IPS DF 19.7 (cell line): ENCODE results near the gene ARID1B.

Source experiments
- DNase-seq: peaks from one replicate; pipeline ENCODE4 v3.0.0-alpha.2; 2013; ENCODE audit warnings: low read depth, low spot score

ARID1B gene

GRCh38 chr6:156902782-156903181 is 125.6 kb downstream of the ARID1B start:
- no peak for DNase-seq

GRCh38 chr6:156904176-156904967 is 127.2 kb downstream of the ARID1B start:
- DNase-seq = no peak

DNA sequence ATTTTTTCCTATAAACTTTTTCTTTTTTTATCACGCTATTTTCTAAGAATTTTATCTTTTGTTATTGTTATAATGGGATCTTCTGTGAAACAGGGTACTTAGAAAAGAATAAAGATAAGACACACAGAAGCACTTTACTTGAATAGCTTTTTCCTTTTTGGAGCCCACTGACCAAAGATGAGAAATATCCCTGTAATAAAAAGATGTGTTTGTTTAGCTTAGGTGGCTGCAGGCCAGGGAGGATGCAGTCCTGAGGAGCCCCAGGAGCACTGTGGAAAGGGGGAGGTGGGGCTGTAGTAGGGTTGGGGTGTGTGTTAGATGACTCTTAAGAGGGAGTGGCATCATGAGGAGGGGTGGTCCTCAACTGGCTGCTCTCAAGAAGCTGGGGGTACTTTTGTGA is 128.6 kb downstream of the ARID1B start:
- no peak for DNase-seq

DNA sequence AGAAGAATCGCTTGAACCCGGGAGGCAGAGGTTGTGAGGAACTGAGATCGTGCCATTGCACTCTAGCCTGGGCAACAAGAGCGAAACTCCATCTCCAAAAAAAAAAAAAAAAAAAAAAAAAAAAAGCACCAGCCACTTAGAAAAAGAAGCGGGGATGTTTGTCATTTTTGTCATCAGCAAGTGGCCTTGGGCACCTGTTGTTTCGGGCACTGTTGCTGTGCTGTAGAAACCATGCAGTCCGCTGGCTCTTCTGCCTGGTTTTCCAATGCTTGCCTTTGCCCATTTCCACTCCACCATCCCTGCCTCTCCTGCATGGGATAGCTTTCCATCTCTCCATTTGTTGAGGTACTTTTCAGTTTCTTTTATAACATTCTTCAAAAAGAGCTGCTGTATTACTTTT is 129.3 kb downstream of the ARID1B start:
- DNase-seq = no peak

DNA sequence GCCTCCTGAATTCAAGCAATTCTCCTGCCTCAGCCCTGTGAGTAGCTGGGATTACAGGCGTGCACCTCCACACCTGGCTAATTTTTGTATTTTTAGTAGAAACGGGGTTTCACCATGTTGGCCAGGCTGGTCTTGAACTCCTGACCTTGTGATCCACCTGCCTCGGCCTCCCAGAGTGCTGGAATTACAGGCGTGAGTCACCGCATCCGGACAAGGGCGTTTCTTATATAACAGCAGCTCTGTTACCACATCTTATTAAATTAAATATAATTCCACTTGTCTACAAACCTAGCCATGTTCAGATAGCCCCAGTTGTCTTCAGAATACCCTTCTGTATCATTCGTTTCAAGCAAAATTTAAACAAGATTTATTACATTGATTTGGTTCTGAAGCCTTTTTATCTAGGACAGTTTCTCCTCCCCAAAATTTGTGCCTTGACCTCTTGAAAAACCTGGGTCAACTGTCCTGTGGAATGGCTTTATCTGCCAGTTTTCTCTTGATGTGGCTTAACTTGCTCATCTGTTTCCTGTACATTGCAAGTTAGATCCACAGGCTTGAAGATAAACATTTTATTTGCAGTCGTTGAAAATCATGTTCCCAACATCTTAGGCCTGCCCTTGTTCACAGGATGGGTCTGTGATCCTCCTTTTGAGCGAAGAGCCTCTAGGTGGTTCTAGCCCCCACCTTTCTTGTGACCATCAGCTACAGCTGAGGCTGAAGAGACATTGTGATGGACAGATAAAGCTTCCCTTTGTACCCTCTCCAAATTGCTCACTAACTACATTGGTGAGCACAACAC is 132.2 kb downstream of the ARID1B start:
- no peak for DNase-seq

GRCh38 chr6:156910011-156910334 is 132.8 kb downstream of the ARID1B start:
- no peak for DNase-seq

DNA sequence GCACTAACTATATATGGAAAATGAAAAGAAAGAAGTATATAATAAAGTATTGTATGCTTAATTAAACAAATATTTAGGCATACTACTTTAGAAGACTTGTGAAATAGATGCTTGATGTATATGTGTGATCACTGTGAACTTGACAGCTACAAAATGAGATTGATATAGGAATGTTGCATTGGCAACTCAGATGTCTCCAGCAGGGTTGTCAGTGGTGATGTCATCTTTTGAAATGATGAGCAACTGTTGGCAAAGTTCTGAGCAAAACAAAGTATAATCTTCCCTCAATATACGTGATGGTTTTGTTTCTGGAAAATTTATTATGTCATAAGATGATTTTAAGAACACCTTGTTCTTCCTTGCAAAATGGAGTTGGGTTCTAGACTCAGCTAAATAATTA is 133.8 kb downstream of the ARID1B start:
- no peak for DNase-seq

GRCh38 chr6:156911581-156911980 is 134.4 kb downstream of the ARID1B start:
- no peak for DNase-seq

DNA sequence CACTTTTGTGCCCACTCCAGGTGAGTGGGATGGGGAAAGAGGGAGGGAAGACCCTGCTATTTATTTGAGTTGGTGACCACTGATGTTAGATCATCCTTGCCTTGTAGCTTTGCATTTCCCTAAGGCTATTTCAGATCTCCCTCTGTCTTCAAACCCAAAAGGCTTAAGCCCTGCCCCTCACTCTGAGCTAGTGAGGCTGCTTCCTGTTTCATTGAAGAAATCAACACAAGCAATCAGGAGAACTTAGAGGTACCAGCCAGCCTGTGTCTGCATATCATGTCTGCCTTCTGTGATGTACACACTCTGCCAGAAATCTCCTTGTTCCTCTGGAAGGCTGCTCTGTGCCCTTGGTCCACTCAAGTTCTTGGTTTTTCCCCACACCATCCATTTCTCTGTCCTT is 135.3 kb downstream of the ARID1B start:
- DNase-seq = no peak

DNA sequence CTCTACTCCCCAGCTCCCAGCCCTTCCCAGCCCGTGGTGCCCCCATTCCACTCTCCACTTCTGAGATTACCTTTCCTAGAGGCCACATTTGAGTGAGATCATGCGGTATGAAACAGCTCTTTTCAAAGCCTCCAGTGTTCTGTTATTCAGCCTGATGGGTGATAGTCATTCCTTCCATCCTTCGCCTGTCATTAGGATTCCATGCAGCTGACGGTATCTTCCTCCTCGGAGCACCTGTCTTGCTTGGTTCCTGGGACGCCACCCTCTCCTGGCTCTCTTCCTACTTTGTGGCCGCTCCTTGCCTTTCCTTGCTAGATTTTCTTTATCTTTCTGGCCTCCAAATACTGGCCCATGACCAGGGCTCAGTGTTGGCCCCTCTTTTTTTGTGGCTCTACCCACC is 137.0 kb downstream of the ARID1B start:
- no peak for DNase-seq

DNA sequence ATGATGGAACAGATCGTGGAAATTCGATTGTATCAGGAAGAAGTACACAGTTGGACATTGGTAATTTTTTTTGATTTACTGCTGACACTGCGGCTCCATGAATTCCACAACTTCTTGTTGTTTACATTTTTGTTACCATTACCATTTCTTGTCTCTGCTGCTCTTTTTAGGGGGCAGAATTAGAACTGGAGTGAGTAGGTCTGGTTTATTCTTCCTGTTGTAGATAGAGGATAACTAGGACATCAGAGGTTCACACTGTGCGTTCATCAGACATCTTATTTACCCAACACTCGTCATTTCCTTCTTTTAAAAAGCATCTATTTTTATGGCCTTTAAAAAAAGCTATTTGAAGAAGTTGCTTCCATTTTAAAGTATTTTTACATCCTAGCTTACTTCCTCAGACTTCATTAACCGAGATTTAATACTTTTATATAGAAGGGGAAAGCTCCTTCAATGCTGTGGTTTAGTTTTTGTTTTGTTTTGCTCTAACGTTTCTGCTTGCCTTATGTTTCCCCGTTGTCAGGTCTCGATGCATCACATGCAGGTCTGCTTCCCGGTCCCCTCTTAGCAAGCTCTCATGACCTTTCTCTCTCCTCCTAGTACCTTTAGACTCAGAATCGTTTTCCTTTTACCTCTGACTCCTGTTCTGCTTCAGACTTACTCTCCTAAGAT is 139.1 kb downstream of the ARID1B start:
- DNase-seq = no peak

DNA sequence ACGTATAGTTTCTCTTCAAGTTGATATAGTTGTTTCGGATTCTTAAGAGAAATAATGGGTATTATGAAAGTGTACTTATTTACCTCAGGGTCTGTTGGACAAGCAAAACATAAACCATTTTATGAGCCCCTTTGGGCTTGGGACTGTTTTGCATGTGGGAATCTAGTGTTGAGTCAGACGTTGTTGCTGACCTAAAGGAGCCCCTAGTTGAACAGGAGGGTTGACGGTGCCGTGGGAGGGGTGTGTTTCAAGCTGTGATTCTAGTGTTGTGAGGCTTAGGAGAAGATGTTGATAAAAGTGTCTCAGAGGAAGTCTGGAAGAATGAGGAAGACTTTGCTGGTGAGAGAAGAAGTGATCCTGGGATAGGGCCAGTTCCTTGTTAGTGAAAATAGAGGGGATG is 140.0 kb downstream of the ARID1B start:
- DNase-seq = no peak

- no peak for DNase-seq
These were observed 141.5 kb downstream of the ARID1B start for GRCh38 chr6:156918647-156919046.

DNA sequence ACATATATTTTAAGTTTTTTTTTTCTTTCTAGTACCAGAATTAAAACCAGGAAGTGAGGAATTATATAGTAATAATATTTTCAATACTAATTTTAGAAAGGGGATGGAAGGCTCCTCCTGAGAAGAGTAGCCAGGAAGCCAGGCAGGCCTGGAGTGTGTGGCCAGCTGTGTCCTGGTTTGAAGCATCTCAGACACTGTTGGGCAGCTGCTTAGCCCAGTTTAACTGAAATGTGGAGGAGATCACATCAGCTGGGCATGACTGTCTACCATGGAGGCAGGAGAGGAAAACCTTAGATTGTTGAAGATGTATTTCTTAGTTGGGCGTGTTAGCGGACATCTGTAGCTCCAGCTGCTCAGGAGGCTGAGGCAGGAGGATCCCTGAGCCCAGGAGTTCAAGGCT is 142.2 kb downstream of the ARID1B start:
- DNase-seq = no peak

DNA sequence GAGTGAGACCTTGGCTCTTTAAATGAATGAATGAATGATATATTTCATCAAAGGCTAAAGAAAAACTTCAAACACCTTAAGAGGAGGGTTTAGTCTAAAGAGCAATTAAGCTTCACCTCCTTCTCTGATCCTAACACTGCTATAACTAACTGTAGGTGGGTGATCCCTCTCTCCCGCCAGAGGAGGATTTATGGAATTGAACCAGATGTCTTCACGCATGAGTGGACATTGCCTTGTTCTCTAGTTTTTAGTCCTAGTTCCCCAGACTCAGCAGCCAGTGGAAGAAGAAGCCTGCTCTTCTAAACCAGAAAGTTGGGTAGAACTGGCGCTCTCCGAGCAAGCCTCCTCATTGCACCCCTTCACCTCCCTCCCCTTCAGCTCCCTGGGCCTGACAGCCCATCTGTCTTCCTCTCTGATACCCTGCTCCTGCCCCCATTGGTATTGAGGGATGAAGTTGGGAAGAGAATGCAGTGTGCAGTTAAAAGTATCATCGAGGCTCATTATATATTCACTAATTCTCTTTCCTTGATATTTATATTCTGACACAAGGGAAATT is 142.7 kb downstream of the ARID1B start:
- no peak for DNase-seq

DNA sequence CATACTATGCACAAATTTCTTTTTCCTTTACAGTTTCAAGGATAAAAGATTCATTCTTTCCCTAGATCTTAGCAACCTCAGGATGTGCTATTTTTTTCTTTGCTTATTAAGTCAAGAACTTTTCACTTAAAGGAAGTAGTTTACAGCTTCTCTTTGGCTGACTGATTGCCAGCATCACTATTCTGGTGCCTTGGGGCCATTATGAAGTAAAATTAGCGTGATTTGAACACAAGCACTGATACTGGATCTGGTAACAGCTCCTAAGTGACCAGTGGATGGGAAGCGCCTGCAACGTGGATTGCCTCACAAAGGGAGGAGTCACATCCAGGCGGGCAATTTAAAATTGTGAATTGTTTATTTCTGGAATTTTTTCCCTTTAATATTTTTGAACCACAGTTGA is 147.1 kb downstream of the ARID1B start:
- DNase-seq = no peak

- DNase-seq = no peak
These were observed 147.8 kb downstream of the ARID1B start for GRCh38 chr6:156925026-156925425.

DNA sequence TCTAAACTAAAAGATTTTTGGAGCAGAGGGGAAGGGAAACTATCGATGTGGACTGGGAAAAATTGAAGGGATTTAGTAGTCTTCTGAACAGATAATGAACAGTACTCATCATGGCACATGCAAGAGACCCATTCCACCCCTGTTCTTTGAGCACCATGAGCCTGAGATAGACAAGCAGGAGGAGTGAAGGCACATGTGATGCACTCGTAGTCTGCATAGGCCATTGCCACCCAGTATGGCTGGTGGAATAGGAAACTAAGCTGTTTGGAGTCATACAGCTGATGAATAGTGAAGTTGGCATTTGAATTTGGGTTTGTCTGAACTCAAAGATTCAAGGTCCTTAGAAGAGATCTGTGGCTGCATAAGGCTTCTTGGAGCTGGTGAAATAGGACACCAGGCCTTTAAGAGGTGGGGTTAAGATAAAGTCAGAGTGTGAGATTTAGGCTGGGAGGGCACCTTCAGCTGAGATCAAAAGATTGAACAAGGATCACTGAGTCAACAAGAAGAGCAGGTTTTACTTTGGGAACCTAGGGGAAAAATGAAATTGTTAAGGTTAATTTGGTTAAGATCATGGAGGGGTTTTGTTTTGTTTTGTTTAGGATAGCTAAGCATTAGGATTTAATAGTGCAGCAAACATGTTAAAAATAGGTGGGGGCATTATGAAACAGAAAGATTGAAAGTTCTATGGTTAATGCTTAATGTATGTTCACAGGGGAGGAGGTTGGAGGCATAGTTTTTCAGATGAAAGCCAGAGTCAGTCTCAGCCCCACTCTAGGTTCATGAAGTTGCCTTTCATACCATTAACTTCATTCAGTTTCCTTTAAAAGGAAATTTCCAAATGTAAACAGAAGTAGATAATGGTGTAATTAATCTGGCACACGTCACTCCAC is 148.8 kb downstream of the ARID1B start:
- DNase-seq = no peak

DNA sequence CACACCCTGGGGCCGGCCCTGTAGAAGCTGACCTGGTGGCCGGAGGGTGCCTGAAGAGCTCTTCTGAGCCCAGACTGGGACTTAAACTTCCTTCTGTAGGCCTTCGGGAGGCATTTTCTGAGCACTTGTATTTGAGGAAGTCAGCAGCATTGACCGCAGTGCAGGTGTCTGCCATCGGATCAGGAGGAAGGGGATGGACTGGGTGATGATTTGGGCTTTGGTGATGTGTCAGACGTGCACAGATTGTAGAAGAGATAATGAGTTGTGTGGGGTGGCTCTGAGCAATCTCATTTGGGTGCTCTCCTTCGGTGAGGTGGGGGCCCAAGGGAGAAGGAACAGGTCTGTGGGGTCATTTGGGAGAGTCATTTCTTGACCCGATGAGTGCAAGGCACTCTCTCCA is 150.9 kb downstream of the ARID1B start:
- no peak for DNase-seq

- DNase-seq = no peak
These were observed 151.8 kb downstream of the ARID1B start for GRCh38 chr6:156928972-156929371.

- DNase-seq = no peak
These were observed 154.1 kb downstream of the ARID1B start for GRCh38 chr6:156931283-156931682.
